ENCODE data around the gene RHBDF2. TPM values are rescaled to one million over a fixed set of nuclear protein-coding genes. Genes with fewer than 3 reads are reported as not detected.
"Not testable (repeated sequence)": the region's sequence is repeated elsewhere in the genome, so short reads cannot be mapped to it uniquely, and the experiment has no call there.

RHBDF2 gene
- total and polyA plus RNA-seq, 12 donors = 6.5 to 33.1 (median 9.8) TPM

GRCh38 chr17:76536511-76537287, 35.5 kb upstream of the RHBDF2 start:
- Histone ChIP-seq H3K4me1 (peaks cover 21 to 79% (median 40%) of the 10 kb centered on the region in 9 donors), H3K27ac (peak overlapping the region; percentile 71 to 89 (median 79)), H3K36me3 (no peaks in the 10 kb centered on the region), H3K27me3 (peaks cover 0 to 45% (median 0%) of the 10 kb centered on the region in 7 donors), H3K9me3 (no peaks in the 10 kb centered on the region), H3K4me3 (peak overlapping the region; percentile 20 to 64 (median 57))
- WGBS, 2 donors = 41 to 51% methylated on average over 25 of the region's 25 CpGs
- DNase-seq = no peak
- no peak for ATAC-seq
- intact Hi-C loops (cut with DNase I) = no loop called here
- TF ChIP-seq CTCF (IDR thresholded peaks at IDR 0.05) = no peak

GRCh38 chr17:76535788-76536510, 34.7 kb upstream of the RHBDF2 start:
- WGBS, 2 donors = 72 to 76% methylated on average over 19 of the region's 19 CpGs
- intact Hi-C loops (cut with DNase I) = no loop called here
- DNase-seq (no peak), ATAC-seq (no peak)
- H3K4me1 ChIP-seq = peaks cover 20 to 79% (median 42%) of the 10 kb centered on the region in 9 donors
- no peak for TF ChIP-seq CTCF (IDR thresholded peaks at IDR 0.05)
- peaks cover 0 to 45% (median 0%) of the 10 kb centered on the region in 7 donors for H3K27me3 ChIP-seq
- no peaks in the 10 kb centered on the region for H3K36me3 ChIP-seq
- peak overlapping the region in 9 of 10 donors; percentile 45 to 64 (median 58) for H3K4me3 ChIP-seq
- H3K9me3 ChIP-seq = no peaks in the 10 kb centered on the region
- H3K27ac ChIP-seq = peak overlapping the region in 9 of 10 donors; percentile 71 to 89 (median 81)

- intact Hi-C loops (cut with DNase I) = no loop called here
- no peak for TF ChIP-seq CTCF (IDR thresholded peaks at IDR 0.05)
- ATAC-seq = no peak
- peak overlapping the region in 9 of 10 donors; percentile 52 to 89 (median 81) for H3K27ac ChIP-seq
- peaks cover 22 to 79% (median 45%) of the 10 kb centered on the region in 9 donors for H3K4me1 ChIP-seq
- H3K36me3 ChIP-seq = no peaks in the 10 kb centered on the region
- no peaks in the 10 kb centered on the region for H3K9me3 ChIP-seq
- peaks cover 0 to 39% (median 0%) of the 10 kb centered on the region in 7 donors for H3K27me3 ChIP-seq
- 76 to 81% methylated on average over 7 of the region's 7 CpGs for WGBS, 2 donors
- H3K4me3 ChIP-seq = peak overlapping the region in 9 of 10 donors; percentile 45 to 64 (median 58)
- peak in 1 of 2 donors; percentile 23 for DNase-seq
These were observed 33.9 kb upstream of the RHBDF2 start for GRCh38 chr17:76534831-76535732.

- H3K9me3 ChIP-seq; ATAC-seq; H3K36me3 ChIP-seq; DNase-seq; intact Hi-C loops (cut with DNase I): not testable (repeated sequence)
- peaks cover 0 to 27% (median 0%) of the 10 kb centered on the region in 7 donors for H3K27me3 ChIP-seq
- 90 to 93% methylated on average over 9 of the region's 9 CpGs for WGBS, 2 donors
- H3K4me1 ChIP-seq = peaks cover 33 to 80% (median 51%) of the 10 kb centered on the region in 9 donors
- H3K27ac ChIP-seq = peak overlapping the region in 3 of 10 donors; percentile 9 to 85 (median 71)
- H3K4me3 ChIP-seq = peak overlapping the region in 2 of 10 donors; percentile 58 to 64
These were observed 32.6 kb upstream of the RHBDF2 start for GRCh38 chr17:76533640-76534359.
